Measurements from ENCODE around the gene GRIN2C.

- TF ChIP-seq CBFB (CRISPR knock-in tag; IDR thresholded peaks at IDR 0.05) (no peak), SIN3A (IDR thresholded peaks at IDR 0.05; ENCODE audit: borderline replicate concordance in 2 of 2, control insufficient read depth in 1 of 2, low read depth in 2 of 2, low read length in 2 of 2) (no peak), TAF15 (IDR thresholded peaks at IDR 0.05; ENCODE audit: low read depth, low read length) (no peak), NCOA4 (IDR thresholded peaks at IDR 0.05; ENCODE audit: partially characterized antibody) (no peak), EP300 (IDR thresholded peaks at IDR 0.05; ENCODE audit: low read length) (no peak), ZNF311 (CRISPR knock-in tag; IDR thresholded peaks at IDR 0.05) (no peak)
Observed at GRCh38 chr17:74832421-74832820, 27.3 kb downstream of the GRIN2C start.

All from K562 (cell line).